Naive thymus-derived CD4-positive, alpha-beta T cell (primary cell): Measurements from ENCODE around the gene GRAMD1A. TPM values are rescaled to one million over a fixed set of nuclear protein-coding genes. Genes with fewer than 3 reads are reported as not detected.
A peak's percentile ranks its signal among the peaks of the same experiment; 100 is the strongest.
"Not testable (repeated sequence)": the region's sequence is repeated elsewhere in the genome, so short reads cannot be mapped to it uniquely, and the experiment has no call there.

Source experiments
- ATAC-seq: fragments of 150-1000 bp; cut with Tn5 transposase; 2 replicates; pipeline ENCODE4 v1.10.0; 2021; ENCODE audit warnings: mild to moderate bottlenecking, moderate library complexity
- CTCF ChIA-PET: fragments of 350-600 bp; sonication (Branson Sonifier 250); formaldehyde crosslinking; loops from one replicate; lab custom pipeline; 2021; ENCODE audit warnings: antibody characterized with exemption; lab: Charles Lee
- POLR2A ChIA-PET: fragments of 350-600 bp; sonication (Branson Sonifier 250); formaldehyde crosslinking; loops from one replicate; lab custom pipeline; 2021; ENCODE audit warnings: antibody characterized with exemption, inconsistent platforms; lab: Charles Lee
- DNase-seq, 9 donors: peaks; one replicate each; pipeline versions ENCODE4 v3.0.0 to v3.0.0-alpha.2; 2020 to 2022; ENCODE audit warnings: mixed read lengths in 1 of 9
- H3K27ac ChIP-seq: one replicate; pipeline ENCODE4 v1.7.0; 2013; ENCODE audit warnings: mild to moderate bottlenecking, low read depth, low read length, moderate library complexity
- H3K27me3 ChIP-seq, 2 donors: one replicate each; pipeline ENCODE4 v1.7.0; 2013; ENCODE audit warnings: low read length in 2 of 2, mild to moderate bottlenecking in 2 of 2, moderate library complexity in 2 of 2; ENCODE audit not compliant: control insufficient read depth in 2 of 2, insufficient read depth in 2 of 2
- H3K36me3 ChIP-seq, 3 experiments: 1 replicate in 2 of 3; 2 replicates in 1 of 3; pipeline ENCODE4 v1.7.0; 2013; ENCODE audit warnings: low read length in 3 of 3, mild to moderate bottlenecking in 3 of 3, moderate library complexity in 1 of 3; ENCODE audit not compliant: insufficient read depth in 3 of 3, control insufficient read depth in 2 of 3
- H3K4me1 ChIP-seq, 2 donors: one replicate each; pipeline ENCODE4 v1.7.0; 2013; ENCODE audit warnings: low read length in 2 of 2, mild to moderate bottlenecking in 2 of 2, moderate library complexity in 1 of 2; ENCODE audit not compliant: control insufficient read depth in 2 of 2, insufficient read depth in 2 of 2
- H3K4me3 ChIP-seq: 2 replicates; pipeline ENCODE4 v1.7.0; 2013; ENCODE audit warnings: mild to moderate bottlenecking, low read length
- H3K9me3 ChIP-seq, 3 experiments: 1 replicate in 2 of 3; 2 replicates in 1 of 3; pipeline ENCODE4 v1.7.0; 2013; ENCODE audit warnings: low read length in 3 of 3; ENCODE audit not compliant: control insufficient read depth in 2 of 3
- H3K27ac Mint-ChIP-seq, 9 donors: one replicate each; pipeline ENCODE4 v1.8.0; 2020 to 2022; ENCODE audit warnings: mixed read lengths in 9 of 9, mild to moderate bottlenecking in 8 of 9, moderate library complexity in 5 of 9, inconsistent platforms in 2 of 9
- H3K27me3 Mint-ChIP-seq, 5 donors: one replicate each; pipeline ENCODE4 v1.8.0; 2021 to 2022; ENCODE audit warnings: mixed read lengths in 5 of 5, mild to moderate bottlenecking in 1 of 5
- H3K36me3 Mint-ChIP-seq, 5 donors: one replicate each; pipeline ENCODE4 v1.8.0; 2020 to 2022; ENCODE audit warnings: mixed read lengths in 5 of 5, mild to moderate bottlenecking in 3 of 5, inconsistent platforms in 1 of 5
- H3K4me1 Mint-ChIP-seq, 7 donors: one replicate each; pipeline ENCODE4 v1.8.0; 2020 to 2022; ENCODE audit warnings: mixed read lengths in 7 of 7, mild to moderate bottlenecking in 3 of 7, inconsistent platforms in 1 of 7
- H3K4me3 Mint-ChIP-seq, 10 donors: one replicate each; pipeline ENCODE4 v1.8.0; 2020 to 2022; ENCODE audit warnings: mild to moderate bottlenecking in 10 of 10, mixed read lengths in 10 of 10, moderate library complexity in 6 of 10, inconsistent platforms in 2 of 10
- H3K9me3 Mint-ChIP-seq, 11 donors: one replicate each; pipeline ENCODE4 v1.8.0; 2020 to 2022; ENCODE audit warnings: mixed read lengths in 11 of 11, mild to moderate bottlenecking in 4 of 11, inconsistent platforms in 1 of 11, moderate library complexity in 1 of 11
- intact Hi-C, 2 donors: fragments of 100-400 bp; cut with micrococcal nuclease; formaldehyde crosslinking; loops; one replicate each; pipeline ENCODE4 v1.15.1; 2023
- polyA plus RNA-seq, 2 donors: library from polyadenylated mRNA; unstranded; fragments of 300-500 nt; fragmentation: Illumina TruSeq; gene quantifications; one replicate each; pipeline ENCODE4 v1.2.3, GENCODE V29; 2021
- total RNA-seq, 6 experiments: library from RNA in 5 of 6; stranded (reverse) in 5 of 6; gene quantifications; 1 replicate in 5 of 6; 2 replicates in 1 of 6; pipeline ENCODE4 v1.2.3 and lab custom pipeline; 2021 to 2026

Gene GRAMD1A
- total and polyA plus RNA-seq, 7 experiments from 2014 or later = 33.6 to 286 (median 167) TPM

GRCh38 chr19:34995551-34995950 lies 4.6 kb upstream of the GRAMD1A start:
- DNase-seq (no peak), ATAC-seq (no peak)
- POLR2A ChIA-PET = interaction anchor here (0.6 to 10.7 kb wide), 6 partner anchors 8 to 46 kb away, joined by 4 to 237 read pairs (median 16); partner anchors contain the start of gene HPN
- intact Hi-C loops = loop anchor here in 1 of 2 donors (5.0 kb wide), 1 partner anchor 217 kb away; no protein-coding TSS in a partner anchor
- Mint-ChIP-seq H3K4me1 (peaks cover 30 to 59% (median 51%) of the 10 kb centered on the region in 7 donors), H3K27me3 (no peaks in the 10 kb centered on the region), H3K9me3 (peaks cover 0 to 4% (median 0%) of the 10 kb centered on the region in 11 donors), H3K27ac (peak overlapping the region in 8 of 9 donors; percentile 23 to 99 (median 98)), H3K4me3 (peak overlapping the region in 4 of 10 donors; percentile 6 to 98 (median 54)), H3K36me3 (peaks cover 0 to 2% (median 0%) of the 10 kb centered on the region in 5 donors)
- CTCF ChIA-PET = interaction anchor here (1.0 to 1.7 kb wide), 4 partner anchors 9 to 27 kb away, joined by 3 to 5 read pairs (median 4); no protein-coding TSS in a partner anchor
- Histone ChIP-seq H3K9me3 (no peaks in the 10 kb centered on the region), H3K4me3 (no peak overlapping the region), H3K4me1 (peaks cover 40 to 46% of the 10 kb centered on the region in 2 donors), H3K27me3 (no peaks in the 10 kb centered on the region), H3K36me3 (peaks cover 0 to under 1% (median 0%) of the 10 kb centered on the region in 3 experiments), H3K27ac (peak overlapping the region; percentile 97)

- Histone ChIP-seq H3K4me1 (peaks cover 50 to 51% of the 10 kb centered on the region in 2 donors), H3K9me3 (no peaks in the 10 kb centered on the region), H3K36me3 (peaks cover 0 to 5% (median 0%) of the 10 kb centered on the region in 3 experiments), H3K4me3 (peak overlapping the region; percentile 36), H3K27ac (peak overlapping the region; percentile 97), H3K27me3 (no peaks in the 10 kb centered on the region)
- H3K4me1 Mint-ChIP-seq = peaks cover 37 to 62% (median 55%) of the 10 kb centered on the region in 7 donors
- no peaks in the 10 kb centered on the region for H3K27me3 Mint-ChIP-seq
- peak overlapping the region; percentile 73 to 98 (median 84) for H3K4me3 Mint-ChIP-seq
- intact Hi-C loops = loop anchor here in 1 of 2 donors (1.0 to 5.0 kb wide), 4 partner anchors 12 to 215 kb away; no protein-coding TSS in a partner anchor
- DNase-seq = peak in 7 of 9 donors; percentile 62 to 82 (median 76)
- ATAC-seq = peak; percentile 48
- CTCF ChIA-PET = interaction anchor here (0.8 to 2.1 kb wide), 4 partner anchors 8 to 16 kb away, joined by 3 to 5 read pairs (median 4); no protein-coding TSS in a partner anchor
- POLR2A ChIA-PET = interaction anchor here (0.7 to 10.7 kb wide), 6 partner anchors 12 to 173 kb away, joined by 5 to 237 read pairs (median 16); no protein-coding TSS in a partner anchor
- H3K9me3 Mint-ChIP-seq = peaks cover 0 to 4% (median 0%) of the 10 kb centered on the region in 11 donors
- peaks cover 4 to 11% (median 6%) of the 10 kb centered on the region in 5 donors for H3K36me3 Mint-ChIP-seq
- H3K27ac Mint-ChIP-seq = peak overlapping the region; percentile 92 to 100 (median 98)
Observed at GRCh38 chr19:34997071-34997617, 3.0 kb upstream of the GRAMD1A start.

- not testable (repeated sequence) for H3K27me3 ChIP-seq, H3K27me3 Mint-ChIP-seq, H3K9me3 Mint-ChIP-seq, ATAC-seq, H3K4me3 ChIP-seq, DNase-seq, H3K9me3 ChIP-seq
- H3K36me3 Mint-ChIP-seq = peaks cover 6 to 18% (median 11%) of the 10 kb centered on the region in 5 donors
- peak overlapping the region; percentile 73 to 98 (median 88) for H3K4me3 Mint-ChIP-seq
- peak overlapping the region; percentile 92 to 100 (median 98) for H3K27ac Mint-ChIP-seq
- H3K4me1 Mint-ChIP-seq = peaks cover 48 to 69% (median 61%) of the 10 kb centered on the region in 7 donors
- ChIA-PET POLR2A (interaction anchor here (0.7 to 10.7 kb wide), 4 partner anchors 13 to 31 kb away, joined by 3 to 237 read pairs (median 22); no protein-coding TSS in a partner anchor), CTCF (interaction anchor here (1.4 kb wide), 1 partner anchor 9 kb away, joined by 4 read pairs; no protein-coding TSS in a partner anchor)
- Histone ChIP-seq H3K36me3 (peaks cover 0 to 11% (median 0%) of the 10 kb centered on the region in 3 experiments), H3K27ac (peak overlapping the region; percentile 97), H3K4me1 (peaks cover 58 to 59% of the 10 kb centered on the region in 2 donors)
- intact Hi-C loops = loop anchor here in 1 of 2 donors (5.0 kb wide), 1 partner anchor 214 kb away; no protein-coding TSS in a partner anchor
Observed at GRCh38 chr19:34998224-34998623, 1.9 kb upstream of the GRAMD1A start.

GRCh38 chr19:34998777-34999497 lies 1.2 kb upstream of the GRAMD1A start:
- ChIA-PET POLR2A (interaction anchor here (0.6 to 10.7 kb wide), 8 partner anchors 14 to 1840 kb away, joined by 3 to 237 read pairs (median 6); partner anchors contain the start of gene ZNF792), CTCF (interaction anchor here (1.0 to 3.6 kb wide), 3 partner anchors 10 to 26 kb away, joined by 3 to 39 read pairs (median 4); no protein-coding TSS in a partner anchor)
- DNase-seq (no peak), ATAC-seq (no peak)
- Histone ChIP-seq H3K4me1 (peaks cover 60 to 64% of the 10 kb centered on the region in 2 donors), H3K27me3 (no peaks in the 10 kb centered on the region), H3K9me3 (no peaks in the 10 kb centered on the region), H3K4me3 (peak overlapping the region; percentile 63), H3K36me3 (peaks cover 0 to 11% (median 0%) of the 10 kb centered on the region in 3 experiments), H3K27ac (peak overlapping the region; percentile 97)
- Mint-ChIP-seq H3K27me3 (no peaks in the 10 kb centered on the region), H3K9me3 (peaks cover 0 to 4% (median 0%) of the 10 kb centered on the region in 11 donors), H3K4me1 (peaks cover 55 to 75% (median 68%) of the 10 kb centered on the region in 7 donors), H3K4me3 (peak overlapping the region; percentile 80 to 98 (median 90)), H3K27ac (peak overlapping the region; percentile 91 to 99 (median 98)), H3K36me3 (peaks cover 6 to 21% (median 11%) of the 10 kb centered on the region in 5 donors)
- intact Hi-C loops = loop anchor here (1.0 to 5.0 kb wide), 2 partner anchors 14 to 213 kb away; no protein-coding TSS in a partner anchor

- peak overlapping the region in 6 of 10 donors; percentile 83 to 100 (median 93) for H3K4me3 Mint-ChIP-seq
- H3K27me3 ChIP-seq = no peaks in the 10 kb centered on the region
- no peak for DNase-seq
- H3K27ac Mint-ChIP-seq = peak overlapping the region in 4 of 9 donors; percentile 92 to 98 (median 96)
- ChIA-PET POLR2A (interaction anchor here (1.0 to 10.7 kb wide), 11 partner anchors 10 to 211 kb away, joined by 3 to 237 read pairs (median 6); partner anchors contain the start of genes ZNF30 and ZNF792), CTCF (interaction anchor here (1.0 to 3.6 kb wide), 4 partner anchors 12 to 38 kb away, joined by 3 to 39 read pairs (median 16); no protein-coding TSS in a partner anchor)
- no peak for ATAC-seq
- peak overlapping the region; percentile 97 for H3K27ac ChIP-seq
- peaks cover 59 to 83% (median 74%) of the 10 kb centered on the region in 7 donors for H3K4me1 Mint-ChIP-seq
- peaks cover 0 to 23% (median 0%) of the 10 kb centered on the region in 3 experiments for H3K36me3 ChIP-seq
- intact Hi-C loops = loop anchor here (5.0 to 10.0 kb wide), 2 partner anchors 42 to 265 kb away; partner anchors contain the start of genes HPN (in 1 of the 2) and ZNF181 (in 1 of the 2)
- peaks cover 66 to 68% of the 10 kb centered on the region in 2 donors for H3K4me1 ChIP-seq
- no peaks in the 10 kb centered on the region for H3K9me3 ChIP-seq
- H3K27me3 Mint-ChIP-seq = no peaks in the 10 kb centered on the region
- H3K36me3 Mint-ChIP-seq = peaks cover 6 to 24% (median 12%) of the 10 kb centered on the region in 5 donors
- H3K4me3 ChIP-seq = peak overlapping the region; percentile 72
- peaks cover 0 to 4% (median 0%) of the 10 kb centered on the region in 11 donors for H3K9me3 Mint-ChIP-seq
Observed at GRCh38 chr19:35000338-35000646, 169 bp downstream of the GRAMD1A start.
